K562 (cell line): ENCODE measurements around the gene TOMT. TPM values are rescaled to one million over a fixed set of nuclear protein-coding genes. Genes with fewer than 3 reads are reported as not detected.

Experiments
- BRD4 ChIP-seq: fragments of 200-600 bp; sonication (generic); IDR thresholded peaks from 2 replicates; pipeline ENCODE4 v1.6.1; 2017; ENCODE audit warnings: inconsistent platforms
- EP400 ChIP-seq: fragments of 450-650 bp; IDR thresholded peaks from 2 replicates; pipeline ENCODE4 v1.6.1; 2017; ENCODE audit warnings: antibody characterized with exemption, mild to moderate bottlenecking, moderate library complexity
- FOSL1 ChIP-seq: fragments of 200-800 bp; sonication (Bioruptor generic); conservative IDR thresholded peaks from 2 replicates; pipeline ENCODE4 v1.6.1; 2016; ENCODE audit warnings: missing genetic modification characterization, missing compliant biosample characterization
- HNRNPLL ChIP-seq: fragments of 200-400 bp; formaldehyde crosslinking; IDR thresholded peaks from 2 replicates; pipeline ENCODE4 v1.6.1; 2017; ENCODE audit warnings: low read length, low read depth, mild to moderate bottlenecking; ENCODE audit not compliant: poor library complexity, severe bottlenecking
- MAX ChIP-seq: sonication (generic); formaldehyde crosslinking; IDR thresholded peaks from 2 replicates; pipeline ENCODE4 v1.9.0; 2022; ENCODE audit warnings: mild to moderate bottlenecking, missing genetic modification reagents
- NCOA2 ChIP-seq, 2 experiments: fragments of 450-650 bp; IDR thresholded peaks; 2 replicates each; pipeline ENCODE4 v1.6.1; 2018; ENCODE audit warnings: mild to moderate bottlenecking in 2 of 2, moderate library complexity in 1 of 2; ENCODE audit not compliant: partially characterized antibody in 2 of 2
- REST ChIP-seq, 2 experiments: fragments of 450-650 bp; formaldehyde crosslinking in 1 of 2; IDR thresholded peaks; 2 replicates each; pipeline versions ENCODE4 v1.4.0 to v1.6.1; 2014 to 2020; ENCODE audit warnings: mild to moderate bottlenecking in 2 of 2, borderline replicate concordance in 1 of 2, low read depth in 1 of 2
- SRSF9 ChIP-seq: fragments of 200-400 bp; formaldehyde crosslinking; IDR thresholded peaks from 2 replicates; pipeline ENCODE4 v1.6.1; 2017; ENCODE audit warnings: low read depth, low read length, borderline replicate concordance
- TBL1XR1 ChIP-seq, 2 experiments: IDR thresholded peaks; 2 replicates each; pipeline ENCODE4 v1.6.1; 2012; ENCODE audit warnings: improper control_type of control experiment in 2 of 2, low read length in 2 of 2, mild to moderate bottlenecking in 1 of 2
- XRCC5 ChIP-seq: fragments of 200-400 bp; formaldehyde crosslinking; IDR thresholded peaks from 2 replicates; pipeline ENCODE4 v1.6.1; 2017; ENCODE audit warnings: low read depth, mild to moderate bottlenecking, low read length
- ZMIZ1 ChIP-seq, 2 experiments: fragments of 150-350 bp in 1 of 2; IDR thresholded peaks; 2 replicates each; pipeline ENCODE4 v1.6.1; 2012 to 2016; ENCODE audit warnings: low read depth in 2 of 2, low read length in 2 of 2, mild to moderate bottlenecking in 1 of 2, moderate library complexity in 1 of 2
- ZNF584 ChIP-seq: fragments of 200-800 bp; sonication (Bioruptor generic); IDR thresholded peaks from 2 replicates; pipeline ENCODE4 v1.6.1; 2016; ENCODE audit warnings: low read depth, mild to moderate bottlenecking, missing genetic modification characterization, missing compliant biosample characterization
- ZNF644 ChIP-seq: fragments of 200-800 bp; sonication (Bioruptor generic); IDR thresholded peaks from 2 replicates; pipeline ENCODE4 v1.6.1; 2016; ENCODE audit warnings: low read depth, missing genetic modification characterization, missing compliant biosample characterization
- polyA plus RNA-seq, 8 experiments: library from polyadenylated mRNA; depleted of rRNA in 4 of 8; stranded (reverse) in 5 of 8; unstranded in 3 of 8; fragments of >200 nt; fragmentation: Nextera tagmentation in 2 of 8; fragmentation: Illumina TruSeq in 1 of 8; extraction: Ambion mirVana in 2 of 8; extraction: Trizol in 1 of 8; gene quantifications; 2 replicates each; pipeline versions ENCODE4 v1.2.1 to v1.2.3, GENCODE V29; 2011 to 2014; ENCODE audit warnings: inconsistent platforms in 1 of 8, missing spikeins in 1 of 8
- total RNA-seq, 7 experiments: library from RNA; depleted of rRNA in 6 of 7; stranded (reverse); fragments of >200 nt in 6 of 7; fragmentation: Illumina TruSeq in 2 of 7; extraction: Trizol in 2 of 7; gene quantifications; 2 replicates each; pipeline versions ENCODE4 v1.2.1 to v1.2.3, GENCODE V29; 2011 to 2021; ENCODE audit warnings: low replicate concordance in 1 of 7

TOMT gene
- total and polyA plus RNA-seq, 9 of the 15 experiments (the other 6 are each of a cell fraction or from before 2014, with no cell fraction given), result not detected

- 0 out of 2 replicates have a peak, but pooled peaks have one; percentile 4 for TF ChIP-seq REST (IDR thresholded peaks at IDR 0.05; ENCODE audit: borderline replicate concordance)
- no peak for TF ChIP-seq REST (CRISPR knock-in tag; IDR thresholded peaks at IDR 0.05; ENCODE audit: low read depth)
- peak; percentile 40; the same call in 1 of the 2 replicates for TF ChIP-seq ZNF644 (tag)
- TF ChIP-seq HNRNPLL, result peak; percentile 42
- TF ChIP-seq NCOA2 (IDR thresholded peaks at IDR 0.05; ENCODE audit: partially characterized antibody in 2 of 2), result no peak
- peak; percentile 75 for TF ChIP-seq MAX (CRISPR knock-in tag)
- TF ChIP-seq SRSF9, result no peak
- TF ChIP-seq XRCC5, result peak; percentile 73
- peak; percentile 87 for TF ChIP-seq EP400
- TF ChIP-seq ZMIZ1 (IDR thresholded peaks at IDR 0.05; ENCODE audit: low read depth in 2 of 2, low read length in 2 of 2), result peak in 1 of 2 experiments; percentile 53; a peak in 1 of 4 replicates
- 0 out of 4 replicates have a peak, but pooled peaks of 1 of the 2 experiments have one; percentile 10 for TF ChIP-seq TBL1XR1 (IDR thresholded peaks at IDR 0.05; ENCODE audit: low read length in 2 of 2)
- TF ChIP-seq BRD4, result peak; percentile 3; the same call in 1 of the 2 replicates
- peak; percentile 58 for TF ChIP-seq FOSL1
- TF ChIP-seq ZNF584 (CRISPR knock-in tag), result no peak
Observed at GRCh38 chr11:72112143-72112977, 6.6 kb downstream of the TOMT start, which contains the start of gene ANAPC15 (continued).
